ENCODE measurements around the gene TOM1.
"Not testable (repeated sequence)": the region's sequence is repeated elsewhere in the genome, so short reads cannot be mapped to it uniquely, and the experiment has no call there.

TOM1 gene

DNA sequence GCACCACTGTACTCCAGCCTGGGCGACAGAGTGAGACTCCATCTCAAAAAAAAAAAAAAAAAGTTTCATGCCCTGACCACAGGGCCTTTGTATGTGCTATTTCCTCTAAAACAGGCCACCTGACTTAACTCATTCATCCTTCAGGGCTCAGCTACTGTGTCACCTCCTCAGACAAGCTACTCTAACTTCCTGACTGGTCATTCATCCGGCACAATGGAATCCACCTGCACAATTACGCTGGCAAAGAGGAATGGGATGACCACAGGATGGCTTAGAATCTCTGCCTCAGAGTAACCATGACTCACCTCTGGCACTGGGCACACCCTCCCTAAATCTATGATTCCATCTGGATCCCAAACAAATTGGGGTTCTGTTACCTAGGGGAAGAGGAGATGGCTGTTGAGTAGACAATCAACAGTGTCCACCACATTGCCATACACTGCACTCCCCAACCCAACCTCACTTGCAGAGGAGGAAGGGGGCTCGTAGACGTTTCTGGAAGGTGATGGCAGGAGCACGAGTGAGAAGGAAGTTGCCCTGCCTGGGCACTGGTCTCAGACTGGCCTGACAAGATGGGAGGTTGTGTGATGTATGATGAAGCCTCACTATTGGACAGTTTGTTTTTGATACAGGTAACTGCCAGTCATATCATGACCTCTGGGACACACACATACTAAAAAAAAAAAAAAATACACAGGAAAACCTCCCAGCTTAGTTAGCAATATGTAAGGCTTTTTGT, 58.4 kb downstream of the TOM1 start:
- TF ChIP-seq, protein P1, sequence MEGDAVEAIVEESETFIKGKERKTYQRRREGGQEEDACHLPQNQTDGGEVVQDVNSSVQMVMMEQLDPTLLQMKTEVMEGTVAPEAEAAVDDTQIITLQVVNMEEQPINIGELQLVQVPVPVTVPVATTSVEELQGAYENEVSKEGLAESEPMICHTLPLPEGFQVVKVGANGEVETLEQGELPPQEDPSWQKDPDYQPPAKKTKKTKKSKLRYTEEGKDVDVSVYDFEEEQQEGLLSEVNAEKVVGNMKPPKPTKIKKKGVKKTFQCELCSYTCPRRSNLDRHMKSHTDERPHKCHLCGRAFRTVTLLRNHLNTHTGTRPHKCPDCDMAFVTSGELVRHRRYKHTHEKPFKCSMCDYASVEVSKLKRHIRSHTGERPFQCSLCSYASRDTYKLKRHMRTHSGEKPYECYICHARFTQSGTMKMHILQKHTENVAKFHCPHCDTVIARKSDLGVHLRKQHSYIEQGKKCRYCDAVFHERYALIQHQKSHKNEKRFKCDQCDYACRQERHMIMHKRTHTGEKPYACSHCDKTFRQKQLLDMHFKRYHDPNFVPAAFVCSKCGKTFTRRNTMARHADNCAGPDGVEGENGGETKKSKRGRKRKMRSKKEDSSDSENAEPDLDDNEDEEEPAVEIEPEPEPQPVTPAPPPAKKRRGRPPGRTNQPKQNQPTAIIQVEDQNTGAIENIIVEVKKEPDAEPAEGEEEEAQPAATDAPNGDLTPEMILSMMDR (IDR thresholded peaks at IDR 0.05): no peak
- Histone ChIP-seq H3K9me3 (no peaks in the 10 kb centered on the region), H3K27me3 (no peaks in the 10 kb centered on the region), H3K4me1 (ENCODE audit: control insufficient read depth in 1 of 2, insufficient read depth in 1 of 2, low read depth in 1 of 2, low read length in 1 of 2) (peaks cover 23% of the 10 kb centered on the region in 2 experiments), H3K36me3 (no peaks in the 10 kb centered on the region), H3K4me3 (ENCODE audit: low read depth in 1 of 2, low read length in 1 of 2) (no peak overlapping the region), H3K27ac (peak overlapping the region; percentile 23)

DNA sequence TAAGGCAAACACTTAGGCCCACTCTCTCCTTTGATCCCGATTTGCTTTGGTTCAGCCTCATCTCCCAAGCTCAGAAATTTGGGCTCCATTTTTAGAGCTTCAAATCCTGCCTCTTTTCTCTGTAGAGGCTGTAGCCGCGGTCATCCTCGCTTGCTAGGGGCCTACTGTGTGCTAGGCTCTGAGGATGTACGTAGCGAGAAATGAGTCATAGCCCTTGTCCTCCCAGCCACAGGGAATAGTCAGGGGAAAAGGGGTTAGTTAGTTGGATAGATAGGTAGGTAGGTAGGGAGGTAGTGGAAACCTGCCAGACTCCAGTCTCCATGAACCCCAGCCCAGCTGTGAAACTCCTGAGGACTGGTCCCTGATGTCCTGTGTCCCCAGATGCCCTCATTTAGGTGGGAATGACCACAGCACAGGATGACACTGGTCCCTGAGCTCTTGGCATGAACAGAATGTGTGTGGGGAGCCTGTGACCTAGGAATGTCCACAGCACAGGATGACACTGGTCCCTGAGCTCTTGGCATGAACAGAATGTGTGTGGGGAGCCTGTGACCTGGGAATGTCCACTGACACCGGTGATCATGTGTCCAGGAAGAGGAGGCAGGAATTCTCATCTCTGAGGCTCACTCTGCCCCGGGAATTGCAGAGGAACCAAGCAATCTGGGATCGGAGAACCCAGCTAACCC, 59.8 kb downstream of the TOM1 start:
- no peaks in the 10 kb centered on the region for H3K9me3 ChIP-seq
- no peaks in the 10 kb centered on the region for H3K36me3 ChIP-seq
- H3K27me3 ChIP-seq: no peaks in the 10 kb centered on the region
- H3K4me3 ChIP-seq (ENCODE audit: low read depth in 1 of 2, low read length in 1 of 2): no peak overlapping the region
- TF ChIP-seq, protein P1 (IDR thresholded peaks at IDR 0.05): no peak
- no peak overlapping the region for H3K27ac ChIP-seq
- peaks cover 18 to 19% of the 10 kb centered on the region in 2 experiments for H3K4me1 ChIP-seq (ENCODE audit: control insufficient read depth in 1 of 2, insufficient read depth in 1 of 2, low read depth in 1 of 2, low read length in 1 of 2)

DNA sequence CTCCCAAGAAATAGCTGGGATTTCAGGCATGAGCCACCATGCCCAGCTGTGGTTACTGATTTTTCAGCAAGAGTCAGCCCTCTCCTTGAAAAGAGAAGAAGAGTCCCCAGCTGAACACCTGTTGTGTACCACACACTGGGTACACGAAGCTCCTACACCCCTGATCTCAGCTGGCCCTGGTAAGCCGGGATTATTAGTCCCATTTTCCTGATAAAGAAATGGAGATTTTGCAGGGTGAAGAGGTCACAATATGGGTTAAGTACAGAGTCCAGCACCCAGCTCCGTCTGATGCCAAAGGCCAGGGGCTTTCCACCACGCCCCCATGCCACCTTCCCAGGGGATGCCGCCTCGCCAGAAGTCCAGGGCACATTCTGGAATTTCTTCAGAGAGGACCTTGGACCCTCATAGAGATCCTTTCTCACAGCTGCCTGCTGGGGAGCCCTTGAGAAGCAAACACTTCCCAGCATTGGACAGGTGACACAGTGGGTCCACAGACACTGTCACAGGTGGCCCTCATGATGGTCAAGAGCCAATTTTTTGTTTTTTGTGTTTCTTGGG, 61.4 kb downstream of the TOM1 start:
- Histone ChIP-seq H3K4me1 (ENCODE audit: control insufficient read depth in 1 of 2, insufficient read depth in 1 of 2, low read depth in 1 of 2, low read length in 1 of 2) (peaks cover 14% of the 10 kb centered on the region in 2 experiments), H3K9me3 (no peaks in the 10 kb centered on the region), H3K4me3 (ENCODE audit: low read depth in 1 of 2, low read length in 1 of 2) (no peak overlapping the region), H3K27me3 (peaks cover 8% of the 10 kb centered on the region), H3K36me3 (no peaks in the 10 kb centered on the region), H3K27ac (no peak overlapping the region)
- TF ChIP-seq, protein P1 (IDR thresholded peaks at IDR 0.05): no peak

DNA sequence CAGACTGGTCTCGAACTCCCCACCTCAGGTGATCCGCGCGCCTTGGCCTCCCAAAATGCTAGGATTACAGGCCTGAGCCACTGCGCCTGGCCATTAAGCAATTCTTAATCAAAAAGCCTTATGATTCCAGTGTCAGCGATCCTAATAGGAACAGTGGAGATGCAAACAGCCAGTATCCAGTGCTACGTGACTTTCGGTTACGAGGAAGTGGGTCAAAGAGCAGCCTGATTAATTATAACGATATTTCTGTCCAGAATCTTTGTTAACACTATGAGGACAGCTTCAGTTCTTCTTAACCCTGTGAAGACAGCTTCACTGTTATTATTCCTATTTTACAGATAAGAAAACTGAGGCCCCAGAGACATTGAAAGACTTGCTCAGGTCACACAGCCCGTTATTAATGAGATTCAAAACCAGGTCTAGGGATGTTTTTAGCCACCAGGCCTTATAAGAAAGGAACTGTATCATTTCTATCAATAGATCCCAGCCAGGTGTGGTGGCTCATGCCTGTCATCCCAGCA, 63.9 kb downstream of the TOM1 start:
- no peak overlapping the region for H3K4me3 ChIP-seq (ENCODE audit: low read depth in 1 of 2, low read length in 1 of 2)
- no peak overlapping the region for H3K27ac ChIP-seq
- peaks cover 8% of the 10 kb centered on the region for H3K27me3 ChIP-seq
- no peaks in the 10 kb centered on the region for H3K9me3 ChIP-seq
- no peaks in the 10 kb centered on the region for H3K36me3 ChIP-seq
- TF ChIP-seq, protein P1 (IDR thresholded peaks at IDR 0.05): no peak
- H3K4me1 ChIP-seq (ENCODE audit: control insufficient read depth in 1 of 2, insufficient read depth in 1 of 2, low read depth in 1 of 2, low read length in 1 of 2): peaks cover 8% of the 10 kb centered on the region in 2 experiments

DNA sequence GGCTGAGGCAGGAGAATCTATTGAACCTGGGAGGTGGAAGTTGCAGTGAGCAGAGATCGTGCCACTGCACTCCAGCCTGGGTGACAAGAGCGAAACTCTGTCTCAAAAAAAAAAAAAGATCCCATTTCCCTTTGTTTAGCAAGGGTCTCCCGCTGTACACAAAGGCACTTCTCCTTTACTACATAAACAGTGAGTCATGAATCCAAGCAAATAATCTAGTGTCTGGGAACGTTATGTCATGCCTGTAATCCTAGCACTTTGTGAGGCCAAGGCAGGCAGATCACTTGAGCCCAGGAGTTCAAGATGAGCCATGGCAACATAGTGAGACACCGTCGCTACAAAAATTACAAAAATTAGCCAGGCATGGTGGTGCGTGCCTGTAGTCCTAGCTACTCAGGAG, 64.5 kb downstream of the TOM1 start:
- not testable (repeated sequence) for H3K27ac ChIP-seq, H3K9me3 ChIP-seq

More for the DNA sequence above, 64.5 kb downstream of the TOM1 start:
- H3K27me3 ChIP-seq; H3K4me1 ChIP-seq (ENCODE audit: control insufficient read depth in 1 of 2, insufficient read depth in 1 of 2, low read depth in 1 of 2, low read length in 1 of 2); H3K36me3 ChIP-seq; H3K4me3 ChIP-seq (ENCODE audit: low read depth in 1 of 2, low read length in 1 of 2): not testable (repeated sequence)

Measured in neutrophil (primary cell).